Ascending aorta (tissue), 2 donors: ENCODE data around the gene TRIM62. TPM values are rescaled to one million over a fixed set of nuclear protein-coding genes. Genes with fewer than 3 reads are reported as not detected.

Experiments
- DNase-seq, 2 donors: peaks; one replicate each; pipeline ENCODE4 v3.0.0-alpha.2; 2019; ENCODE audit warnings: low spot score in 2 of 2
- H3K27ac ChIP-seq, 2 donors: fragments of 200-600 bp; sonication (generic); one replicate each; pipeline ENCODE4 v1.5.1; 2016 to 2017; ENCODE audit warnings: mild to moderate bottlenecking in 1 of 2
- H3K27me3 ChIP-seq: fragments of 200-600 bp; sonication (generic); one replicate; pipeline ENCODE4 v1.5.1; 2017
- H3K36me3 ChIP-seq, 2 donors: fragments of 200-600 bp; sonication (generic); one replicate each; pipeline ENCODE4 v1.5.1; 2016
- H3K4me1 ChIP-seq, 2 donors: fragments of 200-600 bp; sonication (generic); one replicate each; pipeline ENCODE4 v1.5.1; 2016 to 2017; ENCODE audit warnings: mild to moderate bottlenecking in 1 of 2
- H3K4me3 ChIP-seq, 2 donors: fragments of 200-600 bp; sonication (generic); one replicate each; pipeline ENCODE4 v1.5.1; 2016 to 2017; ENCODE audit warnings: mild to moderate bottlenecking in 1 of 2
- H3K9me3 ChIP-seq, 2 donors: fragments of 200-600 bp; sonication (generic); one replicate each; pipeline ENCODE4 v1.5.1; 2016
- intact Hi-C: fragments of 100-400 bp; cut with DNase I; formaldehyde crosslinking; loops from one replicate; pipeline ENCODE4 v1.15.1; 2023
- total RNA-seq: library from RNA; depleted of rRNA; stranded (reverse); fragments of >200 nt; gene quantifications from one replicate; pipeline ENCODE4 v1.1.0, GENCODE V29; 2016
- TF ChIP-seq, protein P1 (sequence below), 3 experiments: fragments of 200-600 bp in 2 of 3; fragments of 450-650 bp in 1 of 3; sonication (generic) in 2 of 3; IDR thresholded peaks; one replicate each; pipeline ENCODE4 v1.5.1; 2016 to 2019; ENCODE audit warnings: antibody characterized with exemption in 3 of 3, mild to moderate bottlenecking in 1 of 3, moderate library complexity in 1 of 3

TRIM62 gene
- total RNA-seq = 18.1 TPM

GRCh38 chr1:33181921-33182341 is at the start of gene TRIM62:
TRIM62 (minus strand) TSS chr1:33182043; CDS start chr1:33181432, 611 bp downstream.
- peaks cover 0 to 12% of the 10 kb centered on the region in 2 donors for H3K4me1 ChIP-seq
- H3K4me3 ChIP-seq = peak within 1 kb of the TSS; percentile 79 to 87
- TF ChIP-seq, protein P1, sequence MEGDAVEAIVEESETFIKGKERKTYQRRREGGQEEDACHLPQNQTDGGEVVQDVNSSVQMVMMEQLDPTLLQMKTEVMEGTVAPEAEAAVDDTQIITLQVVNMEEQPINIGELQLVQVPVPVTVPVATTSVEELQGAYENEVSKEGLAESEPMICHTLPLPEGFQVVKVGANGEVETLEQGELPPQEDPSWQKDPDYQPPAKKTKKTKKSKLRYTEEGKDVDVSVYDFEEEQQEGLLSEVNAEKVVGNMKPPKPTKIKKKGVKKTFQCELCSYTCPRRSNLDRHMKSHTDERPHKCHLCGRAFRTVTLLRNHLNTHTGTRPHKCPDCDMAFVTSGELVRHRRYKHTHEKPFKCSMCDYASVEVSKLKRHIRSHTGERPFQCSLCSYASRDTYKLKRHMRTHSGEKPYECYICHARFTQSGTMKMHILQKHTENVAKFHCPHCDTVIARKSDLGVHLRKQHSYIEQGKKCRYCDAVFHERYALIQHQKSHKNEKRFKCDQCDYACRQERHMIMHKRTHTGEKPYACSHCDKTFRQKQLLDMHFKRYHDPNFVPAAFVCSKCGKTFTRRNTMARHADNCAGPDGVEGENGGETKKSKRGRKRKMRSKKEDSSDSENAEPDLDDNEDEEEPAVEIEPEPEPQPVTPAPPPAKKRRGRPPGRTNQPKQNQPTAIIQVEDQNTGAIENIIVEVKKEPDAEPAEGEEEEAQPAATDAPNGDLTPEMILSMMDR (IDR thresholded peaks at IDR 0.05) = no peak
- peak within 1 kb of the TSS; percentile 82 to 92 for H3K27ac ChIP-seq
- H3K27me3 ChIP-seq = no peaks in the 10 kb centered on the region
- no peaks in the 10 kb centered on the region for H3K36me3 ChIP-seq
- intact Hi-C loops = loop anchor here (1.0 to 5.0 kb wide), 5 partner anchors 55 to 365 kb away; partner anchors contain the start of genes S100PBP, YARS1, ZNF362 and ZSCAN20
- peak; percentile 27 to 92 for DNase-seq
- H3K9me3 ChIP-seq = no peaks in the 10 kb centered on the region

DNA sequence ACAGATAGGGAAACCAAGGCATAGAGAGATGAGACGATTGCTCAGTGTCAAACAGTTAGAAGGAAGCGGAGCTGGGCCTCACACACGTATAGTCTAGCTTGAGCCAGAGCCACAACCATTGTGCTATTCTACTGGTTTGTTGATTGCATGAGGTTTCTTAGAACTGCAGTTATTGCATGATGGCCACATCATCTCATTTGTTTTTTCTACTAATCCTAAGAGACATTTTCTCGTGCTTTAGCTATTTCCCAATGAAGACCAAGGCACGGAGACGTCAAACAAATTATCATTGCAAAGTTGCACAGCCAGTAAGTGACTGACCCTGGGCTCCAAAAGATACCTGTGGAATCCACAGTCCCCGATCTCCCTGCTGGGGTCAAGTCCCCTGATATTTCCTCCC is 49.3 kb upstream of the TRIM62 start:
- intact Hi-C loops = no loop called here
- H3K4me1 ChIP-seq = no peaks in the 10 kb centered on the region
- no peak overlapping the region for H3K27ac ChIP-seq
- no peaks in the 10 kb centered on the region for H3K27me3 ChIP-seq
- TF ChIP-seq, protein P1 (IDR thresholded peaks at IDR 0.05) = no peak
- no peak overlapping the region for H3K4me3 ChIP-seq
- H3K9me3 ChIP-seq = no peaks in the 10 kb centered on the region
- no peak for DNase-seq
- no peaks in the 10 kb centered on the region for H3K36me3 ChIP-seq

DNA sequence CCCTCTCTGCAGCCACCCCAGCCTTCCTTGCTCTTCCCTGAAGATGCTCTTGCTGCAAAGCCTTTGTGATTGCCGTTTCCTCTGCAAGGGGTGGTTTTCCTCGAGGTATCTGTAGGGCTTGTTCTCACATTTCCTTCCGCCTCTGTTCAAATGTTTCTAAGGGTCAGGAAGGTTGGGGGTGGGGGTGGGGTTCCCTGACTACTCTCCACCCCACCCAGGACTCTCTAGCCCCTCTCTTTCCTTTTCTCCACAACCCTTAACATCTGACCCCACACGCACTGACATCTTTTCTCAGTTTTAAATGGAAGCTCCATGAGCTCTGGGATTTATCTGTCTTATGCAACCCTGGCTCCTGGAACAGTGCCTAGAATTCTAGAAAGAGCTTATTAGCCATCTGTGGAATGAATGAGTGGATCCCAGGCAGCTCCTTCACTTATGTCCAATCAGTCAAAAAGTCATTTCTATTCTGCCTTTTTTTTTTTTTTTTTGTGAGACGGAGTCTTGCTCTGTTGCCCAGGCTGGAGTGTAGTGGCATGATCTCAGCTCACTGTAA is 47.2 kb upstream of the TRIM62 start:
- no peak for DNase-seq
- no peaks in the 10 kb centered on the region for H3K4me1 ChIP-seq
- H3K4me3 ChIP-seq = no peak overlapping the region
- no peaks in the 10 kb centered on the region for H3K36me3 ChIP-seq
- peaks cover 0 to 10% of the 10 kb centered on the region in 2 donors for H3K9me3 ChIP-seq
- no peaks in the 10 kb centered on the region for H3K27me3 ChIP-seq
- TF ChIP-seq, protein P1 (IDR thresholded peaks at IDR 0.05) = no peak
- no peak overlapping the region for H3K27ac ChIP-seq
- intact Hi-C loops = no loop called here

GRCh38 chr1:33225586-33225985 is 43.7 kb upstream of the TRIM62 start:
- Histone ChIP-seq H3K9me3 (peaks cover 0 to 12% of the 10 kb centered on the region in 2 donors), H3K27me3 (no peaks in the 10 kb centered on the region), H3K4me1 (peaks cover 0 to 2% of the 10 kb centered on the region in 2 donors), H3K36me3 (no peaks in the 10 kb centered on the region), H3K4me3 (no peak overlapping the region), H3K27ac (no peak overlapping the region)
- no peak for DNase-seq
- TF ChIP-seq, protein P1 (IDR thresholded peaks at IDR 0.05) = no peak
- intact Hi-C loops = no loop called here

- no peaks in the 10 kb centered on the region for H3K36me3 ChIP-seq
- peaks cover 0 to 2% of the 10 kb centered on the region in 2 donors for H3K4me1 ChIP-seq
- H3K4me3 ChIP-seq = no peak overlapping the region
- H3K9me3 ChIP-seq = peaks cover 0 to 12% of the 10 kb centered on the region in 2 donors
- H3K27me3 ChIP-seq = no peaks in the 10 kb centered on the region
- no peak for DNase-seq
- TF ChIP-seq, protein P1 (IDR thresholded peaks at IDR 0.05) = no peak
- no peak overlapping the region for H3K27ac ChIP-seq
- intact Hi-C loops = no loop called here
Observed at GRCh38 chr1:33224166-33224707, 42.4 kb upstream of the TRIM62 start.
